Fibroblast of pulmonary artery (primary cell): Measurements from ENCODE around the gene GOLGA8B.
A peak's percentile ranks its signal among the peaks of the same experiment; 100 is the strongest.

Source experiments
- DNase-seq: peaks from one replicate; pipeline ENCODE4 v3.0.0-alpha.2; 2010; ENCODE audit warnings: low read depth
- H3K4me3 ChIP-seq: replicated peaks from 2 replicates; pipeline ENCODE4 v1.5.1; 2011; ENCODE audit warnings: low read depth, mild to moderate bottlenecking, control low read depth, low read length, moderate library complexity
- TF ChIP-seq, protein P1 (sequence below): IDR thresholded peaks from 2 replicates; pipeline ENCODE4 v1.5.1; 2011; ENCODE audit warnings: mild to moderate bottlenecking, control low read depth, low read length, inconsistent platforms; ENCODE audit errors: missing control alignments

The GOLGA8B gene

DNA sequence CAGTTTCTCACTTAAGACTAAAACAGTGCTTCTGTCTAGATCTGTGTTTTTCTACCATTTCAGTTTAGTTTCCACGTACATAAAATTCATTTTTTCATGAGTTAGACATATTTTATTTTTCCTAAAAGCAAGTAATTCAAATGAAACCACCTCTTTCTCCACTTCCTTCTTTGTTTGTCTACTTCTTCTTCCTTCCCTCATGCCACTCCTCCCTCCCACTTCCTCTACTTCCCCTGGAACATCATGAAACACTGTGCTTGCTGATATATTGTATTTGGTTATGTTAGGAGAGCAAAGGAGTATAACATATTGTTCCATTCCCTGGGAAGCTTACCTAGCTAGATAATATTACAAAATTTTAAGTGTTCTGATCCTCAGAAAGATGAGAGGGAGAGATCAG, 36.7 kb upstream of the GOLGA8B start:
- no peak overlapping the region for H3K4me3 ChIP-seq
- TF ChIP-seq, protein P1, sequence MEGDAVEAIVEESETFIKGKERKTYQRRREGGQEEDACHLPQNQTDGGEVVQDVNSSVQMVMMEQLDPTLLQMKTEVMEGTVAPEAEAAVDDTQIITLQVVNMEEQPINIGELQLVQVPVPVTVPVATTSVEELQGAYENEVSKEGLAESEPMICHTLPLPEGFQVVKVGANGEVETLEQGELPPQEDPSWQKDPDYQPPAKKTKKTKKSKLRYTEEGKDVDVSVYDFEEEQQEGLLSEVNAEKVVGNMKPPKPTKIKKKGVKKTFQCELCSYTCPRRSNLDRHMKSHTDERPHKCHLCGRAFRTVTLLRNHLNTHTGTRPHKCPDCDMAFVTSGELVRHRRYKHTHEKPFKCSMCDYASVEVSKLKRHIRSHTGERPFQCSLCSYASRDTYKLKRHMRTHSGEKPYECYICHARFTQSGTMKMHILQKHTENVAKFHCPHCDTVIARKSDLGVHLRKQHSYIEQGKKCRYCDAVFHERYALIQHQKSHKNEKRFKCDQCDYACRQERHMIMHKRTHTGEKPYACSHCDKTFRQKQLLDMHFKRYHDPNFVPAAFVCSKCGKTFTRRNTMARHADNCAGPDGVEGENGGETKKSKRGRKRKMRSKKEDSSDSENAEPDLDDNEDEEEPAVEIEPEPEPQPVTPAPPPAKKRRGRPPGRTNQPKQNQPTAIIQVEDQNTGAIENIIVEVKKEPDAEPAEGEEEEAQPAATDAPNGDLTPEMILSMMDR, result no peak
- DNase-seq, result no peak

DNA sequence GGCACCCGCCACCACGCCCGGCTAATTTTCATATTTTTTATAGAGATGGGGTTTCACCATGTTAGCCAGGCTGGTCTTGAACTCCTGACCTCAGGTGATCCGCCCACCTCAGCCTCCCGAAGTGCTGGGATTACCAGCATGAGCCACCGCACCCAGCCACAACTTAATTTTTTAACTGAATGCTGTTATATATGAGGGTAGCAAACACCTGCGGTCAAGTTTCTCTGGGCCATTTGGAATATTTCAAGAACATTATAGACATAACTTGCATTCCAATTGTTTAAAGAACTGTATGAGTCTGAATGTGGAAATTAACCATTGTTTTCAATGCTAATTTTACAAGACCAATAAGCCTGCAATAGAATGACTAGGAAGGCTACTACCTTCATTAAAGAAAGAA, 35.7 kb upstream of the GOLGA8B start:
- H3K4me3 ChIP-seq, result no peak overlapping the region
- TF ChIP-seq, protein P1, result no peak
- DNase-seq, result no peak

DNA sequence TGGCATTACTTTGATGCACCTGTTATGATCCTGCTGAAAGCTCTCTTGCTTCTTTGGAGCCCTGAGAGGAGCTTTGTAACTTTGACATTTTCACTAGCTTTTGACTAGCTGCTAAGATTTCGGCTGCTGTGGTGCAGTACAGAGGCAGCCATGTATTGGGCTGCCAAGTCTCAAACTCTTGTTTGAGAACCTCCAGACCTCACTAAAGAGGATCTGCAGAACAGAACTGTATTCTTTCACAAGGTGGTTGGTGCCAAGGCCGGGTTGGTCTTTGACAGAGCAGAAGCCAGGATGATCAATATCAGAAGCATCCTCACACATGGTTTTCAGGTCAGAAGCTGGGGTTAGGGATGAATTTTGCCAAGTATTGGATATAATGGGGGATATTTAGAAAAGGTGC, 34.6 kb upstream of the GOLGA8B start:
- TF ChIP-seq, protein P1, result no peak
- DNase-seq, result no peak
- H3K4me3 ChIP-seq, result no peak overlapping the region

DNA sequence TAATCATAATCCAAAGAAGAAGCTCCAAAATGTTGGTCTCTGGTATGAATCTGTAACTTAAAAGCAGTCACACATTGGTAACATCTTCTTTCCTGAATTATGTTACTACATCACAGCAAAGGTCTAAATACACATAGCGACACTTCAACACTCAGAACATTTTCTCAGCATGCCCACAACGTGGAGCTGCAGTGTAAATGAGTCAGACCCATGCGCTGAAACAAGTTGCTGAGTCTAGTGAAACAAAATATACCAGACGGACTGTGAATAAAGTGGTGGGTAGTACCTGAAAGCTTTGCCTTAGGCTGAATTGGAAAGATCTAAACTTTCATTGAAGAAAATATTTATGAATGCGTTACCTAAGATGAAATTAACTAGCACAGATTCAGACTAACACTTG, 33.2 kb upstream of the GOLGA8B start:
- TF ChIP-seq, protein P1, result peak; percentile 20
- peak; percentile 39 for DNase-seq
- no peak overlapping the region for H3K4me3 ChIP-seq

DNA sequence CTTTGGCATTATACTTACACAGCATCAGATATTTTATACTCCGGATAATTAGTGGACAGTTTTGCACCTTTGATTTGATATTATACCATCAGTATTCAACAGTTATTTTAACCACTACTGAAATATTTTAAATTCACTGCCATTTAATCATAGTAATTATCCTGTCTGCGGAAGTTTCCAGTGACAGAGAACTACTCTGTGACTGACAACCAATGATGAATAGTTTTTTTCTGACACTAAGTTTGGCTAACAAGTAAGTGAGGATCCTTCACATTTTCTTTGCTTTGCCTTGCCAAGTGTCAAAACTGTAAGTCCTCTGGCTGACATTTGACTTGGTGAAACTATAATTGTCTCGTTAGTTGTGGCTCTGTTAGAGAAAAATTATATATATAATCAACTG, 30.5 kb upstream of the GOLGA8B start:
- TF ChIP-seq, protein P1, result no peak
- no peak for DNase-seq
- H3K4me3 ChIP-seq, result no peak overlapping the region

DNA sequence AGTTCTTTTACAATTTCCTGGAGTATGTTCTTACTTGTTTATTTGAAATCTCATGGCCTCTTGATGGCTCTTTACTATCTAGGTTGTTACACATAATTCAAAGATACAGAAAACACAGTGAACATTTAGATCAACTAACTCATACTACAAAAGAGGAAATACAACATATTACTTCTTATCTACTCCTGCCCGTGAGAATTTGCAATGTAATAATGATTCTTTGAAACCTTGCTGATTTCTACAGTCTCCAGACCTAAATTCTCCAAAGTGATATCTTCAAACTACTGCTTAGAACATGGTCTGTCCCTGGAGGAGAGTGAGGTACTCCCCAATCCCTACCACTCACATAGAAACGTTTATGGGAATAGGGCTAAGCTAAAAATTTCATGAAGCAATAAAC, 29.9 kb upstream of the GOLGA8B start:
- DNase-seq, result no peak
- TF ChIP-seq, protein P1, result no peak
- no peak overlapping the region for H3K4me3 ChIP-seq

DNA sequence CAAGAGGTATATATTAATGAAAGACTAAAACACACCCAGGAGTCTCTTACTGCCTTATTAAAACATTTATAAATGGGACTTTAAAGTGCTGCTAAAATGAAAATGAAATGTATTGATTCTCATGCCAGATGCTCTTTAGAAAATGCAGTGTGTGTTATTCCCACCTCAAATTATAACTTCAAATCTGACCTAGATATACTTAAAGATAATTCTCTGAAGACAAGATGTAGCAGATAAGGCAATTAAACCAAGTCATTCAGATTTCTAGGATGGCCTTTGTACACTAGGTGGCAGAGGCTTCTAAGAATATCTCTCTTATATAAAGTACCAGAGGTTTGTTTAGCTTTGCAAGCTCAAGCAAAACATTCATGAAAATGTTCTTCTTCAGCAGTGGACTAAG, 26.9 kb upstream of the GOLGA8B start:
- H3K4me3 ChIP-seq, result no peak overlapping the region
- DNase-seq, result peak; percentile 3
- TF ChIP-seq, protein P1, result peak; percentile 26
